ENCODE results near the gene PDCD1LG2. TPM values are rescaled to one million over a fixed set of nuclear protein-coding genes. Genes with fewer than 3 reads are reported as not detected.

The PDCD1LG2 gene
- polyA plus RNA-seq, 1 experiment = 49.8 TPM

- no peak for DNase-seq (ENCODE audit: low read depth)
- Histone ChIP-seq H3K27me3 (ENCODE audit: control insufficient read depth, insufficient read depth, low read length) (no peaks in the 10 kb centered on the region), H3K36me3 (ENCODE audit: control insufficient read depth, insufficient read depth, low read length) (peaks cover 2% of the 10 kb centered on the region; the same call in 1 of the 2 replicates), H3K4me3 (ENCODE audit: low read depth, low read length) (no peak overlapping the region)
- ChIA-PET POLR2A (no interaction called here), CTCF (interaction anchor here (1.1 kb wide), 1 partner anchor 64 kb away, joined by 3 read pairs; no protein-coding TSS in a partner anchor)
- TF ChIP-seq CTCF (IDR thresholded peaks at IDR 0.05; ENCODE audit: insufficient read depth, low read depth, low read length) = no peak
These were observed 3.8 kb downstream of the PDCD1LG2 start for GRCh38 chr9:5513966-5514616.

GRCh38 chr9:5514617-5515260 is 4.4 kb downstream of the PDCD1LG2 start:
- no peak overlapping the region for H3K4me3 ChIP-seq (ENCODE audit: low read depth, low read length)
- peaks cover 2% of the 10 kb centered on the region; the same call in 1 of the 2 replicates for H3K36me3 ChIP-seq (ENCODE audit: control insufficient read depth, insufficient read depth, low read length)
- no peaks in the 10 kb centered on the region for H3K27me3 ChIP-seq (ENCODE audit: control insufficient read depth, insufficient read depth, low read length)
- no peak for TF ChIP-seq CTCF (IDR thresholded peaks at IDR 0.05; ENCODE audit: insufficient read depth, low read depth, low read length)
- POLR2A ChIA-PET = no interaction called here
- CTCF ChIA-PET = interaction anchor here (0.9 to 1.1 kb wide), 2 partner anchors 64 kb away, joined by 3 read pairs; partner anchors contain the start of gene CD274
- DNase-seq (ENCODE audit: low read depth) = no peak

GRCh38 chr9:5515261-5515650 is 4.9 kb downstream of the PDCD1LG2 start:
- DNase-seq (ENCODE audit: low read depth) = no peak
- no peak for TF ChIP-seq CTCF (IDR thresholded peaks at IDR 0.05; ENCODE audit: insufficient read depth, low read depth, low read length)
- no peak overlapping the region for H3K4me3 ChIP-seq (ENCODE audit: low read depth, low read length)
- peaks cover 2% of the 10 kb centered on the region; the same call in 1 of the 2 replicates for H3K36me3 ChIP-seq (ENCODE audit: control insufficient read depth, insufficient read depth, low read length)
- H3K27me3 ChIP-seq (ENCODE audit: control insufficient read depth, insufficient read depth, low read length) = no peaks in the 10 kb centered on the region
- ChIA-PET POLR2A (no interaction called here), CTCF (interaction anchor here (0.9 kb wide), 1 partner anchor 65 kb away, joined by 3 read pairs; the partner anchor contains the start of gene CD274)

GRCh38 chr9:5516453-5517220 is 6.3 kb downstream of the PDCD1LG2 start:
- Histone ChIP-seq H3K4me3 (ENCODE audit: low read depth, low read length) (no peak overlapping the region), H3K27me3 (ENCODE audit: control insufficient read depth, insufficient read depth, low read length) (no peaks in the 10 kb centered on the region), H3K36me3 (ENCODE audit: control insufficient read depth, insufficient read depth, low read length) (peaks cover 2% of the 10 kb centered on the region; the same call in 1 of the 2 replicates)
- ChIA-PET CTCF (no interaction called here), POLR2A (no interaction called here)
- DNase-seq (ENCODE audit: low read depth) = no peak
- TF ChIP-seq CTCF (IDR thresholded peaks at IDR 0.05; ENCODE audit: insufficient read depth, low read depth, low read length) = no peak

Data from BJ (cell line).